Measurements from ENCODE around the gene SMPD3. TPM values are rescaled to one million over a fixed set of nuclear protein-coding genes. Genes with fewer than 3 reads are reported as not detected.

The SMPD3 gene
- total and polyA plus RNA-seq, 2 experiments from 2014 or later = 0.27 to 2.8 TPM

- Histone ChIP-seq H3K27ac (peak within 1 kb of the TSS; percentile 84), H3K9me3 (ENCODE audit: low read depth) (no peaks in the 10 kb centered on the region), H3K36me3 (peaks cover 28% of the 10 kb centered on the region), H3K4me1 (ENCODE audit: low read depth) (peaks cover 11% of the 10 kb centered on the region), H3K4me3 (peak within 1 kb of the TSS; percentile 59), H3K27me3 (no peaks in the 10 kb centered on the region)
- peak; percentile 30 for TF ChIP-seq CTCF (IDR thresholded peaks at IDR 0.05; ENCODE audit: low read depth, low read length)
- DNase-seq (ENCODE audit: low read depth in 1 of 2, low spot score in 1 of 2) = peak; percentile 90 to 95
Observed at GRCh38 chr16:68310774-68311511, 137.4 kb downstream of the SMPD3 start, which contains the start of the genes PRMT7 and SLC7A6OS. PRMT7 (plus strand) TSS chr16:68311019; CDS start chr16:68315980, 4,961 bp downstream. SLC7A6OS (minus strand) TSS chr16:68310946; CDS start chr16:68310926, 20 bp downstream.

- H3K27me3 ChIP-seq = no peaks in the 10 kb centered on the region
- H3K4me3 ChIP-seq = peak overlapping the region; percentile 59
- H3K36me3 ChIP-seq = peaks cover 29% of the 10 kb centered on the region
- H3K4me1 ChIP-seq (ENCODE audit: low read depth) = peaks cover 11% of the 10 kb centered on the region
- no peak for TF ChIP-seq CTCF (IDR thresholded peaks at IDR 0.05; ENCODE audit: low read depth, low read length)
- DNase-seq (ENCODE audit: low read depth in 1 of 2, low spot score in 1 of 2) = peak in 1 of 2 donors; percentile 74
- no peaks in the 10 kb centered on the region for H3K9me3 ChIP-seq (ENCODE audit: low read depth)
- H3K27ac ChIP-seq = peak overlapping the region; percentile 84
Observed at GRCh38 chr16:68310437-68310773, 137.9 kb downstream of the SMPD3 start.

- no peak for DNase-seq (ENCODE audit: low read depth in 1 of 2, low spot score in 1 of 2)
- peaks cover 33% of the 10 kb centered on the region for H3K36me3 ChIP-seq
- TF ChIP-seq CTCF (IDR thresholded peaks at IDR 0.05; ENCODE audit: low read depth, low read length) = no peak
- peak overlapping the region; percentile 84 for H3K27ac ChIP-seq
- peaks cover 11% of the 10 kb centered on the region for H3K4me1 ChIP-seq (ENCODE audit: low read depth)
- no peaks in the 10 kb centered on the region for H3K27me3 ChIP-seq
- H3K4me3 ChIP-seq = peak overlapping the region; percentile 59
- no peaks in the 10 kb centered on the region for H3K9me3 ChIP-seq (ENCODE audit: low read depth)
Observed at GRCh38 chr16:68309799-68310198, 138.5 kb downstream of the SMPD3 start.

Other genes with a start within 250 kb of the SMPD3 start
- gene ESRP2, start 212.4 kb downstream of the SMPD3 start, total RNA-seq = 0.60 and 2.8 TPM in 2 replicates
- 1.8 and 3.1 TPM in 2 replicates for gene ESRP2, start 212.4 kb downstream of the SMPD3 start, polyA plus RNA-seq
- 18.0 and 19.8 TPM in 2 replicates for gene PLA2G15, start 203.1 kb downstream of the SMPD3 start, total RNA-seq
- gene PLA2G15, start 203.1 kb downstream of the SMPD3 start, polyA plus RNA-seq = 17.1 and 17.5 TPM in 2 replicates
- 13.5 and 14.3 TPM in 2 replicates for gene SLC7A6, start 184.0 kb downstream of the SMPD3 start, total RNA-seq
- gene SLC7A6, start 184.0 kb downstream of the SMPD3 start, polyA plus RNA-seq = 11.5 and 17.1 TPM in 2 replicates
- 12.8 and 24.3 TPM in 2 replicates for gene SLC7A6OS, start 137.6 kb downstream of the SMPD3 start, total RNA-seq
- 18.4 and 24.4 TPM in 2 replicates for gene SLC7A6OS, start 137.6 kb downstream of the SMPD3 start, polyA plus RNA-seq
- 106 and 110 TPM in 2 replicates for gene PRMT7, start 137.5 kb downstream of the SMPD3 start, total RNA-seq
- 55.8 and 56.6 TPM in 2 replicates for gene PRMT7, start 137.5 kb downstream of the SMPD3 start, polyA plus RNA-seq
- 69.3 TPM in 2 replicates for gene ZFP90, start 90.8 kb upstream of the SMPD3 start, total RNA-seq
- 29.1 and 33.5 TPM in 2 replicates for gene ZFP90, start 90.8 kb upstream of the SMPD3 start, polyA plus RNA-seq
- 156 and 342 TPM in 2 replicates for gene CDH3, start 196.8 kb upstream of the SMPD3 start, total RNA-seq
- 115 and 211 TPM in 2 replicates for gene CDH3, start 196.8 kb upstream of the SMPD3 start, polyA plus RNA-seq